Hematopoietic multipotent progenitor cell treated with erythropoietin and hydrocortisone succinate and interleukin-3 and kit ligand, for 4 days (in vitro differentiated cells): Measurements from ENCODE around the gene C10orf143.
A peak's percentile ranks its signal among the peaks of the same experiment; 100 is the strongest.
"Not testable (repeated sequence)": the region's sequence is repeated elsewhere in the genome, so short reads cannot be mapped to it uniquely, and the experiment has no call there.

Experiments
- DNase-seq: peaks from one replicate; pipeline ENCODE4 v3.0.0-alpha.2; 2015

Gene C10orf143

DNA sequence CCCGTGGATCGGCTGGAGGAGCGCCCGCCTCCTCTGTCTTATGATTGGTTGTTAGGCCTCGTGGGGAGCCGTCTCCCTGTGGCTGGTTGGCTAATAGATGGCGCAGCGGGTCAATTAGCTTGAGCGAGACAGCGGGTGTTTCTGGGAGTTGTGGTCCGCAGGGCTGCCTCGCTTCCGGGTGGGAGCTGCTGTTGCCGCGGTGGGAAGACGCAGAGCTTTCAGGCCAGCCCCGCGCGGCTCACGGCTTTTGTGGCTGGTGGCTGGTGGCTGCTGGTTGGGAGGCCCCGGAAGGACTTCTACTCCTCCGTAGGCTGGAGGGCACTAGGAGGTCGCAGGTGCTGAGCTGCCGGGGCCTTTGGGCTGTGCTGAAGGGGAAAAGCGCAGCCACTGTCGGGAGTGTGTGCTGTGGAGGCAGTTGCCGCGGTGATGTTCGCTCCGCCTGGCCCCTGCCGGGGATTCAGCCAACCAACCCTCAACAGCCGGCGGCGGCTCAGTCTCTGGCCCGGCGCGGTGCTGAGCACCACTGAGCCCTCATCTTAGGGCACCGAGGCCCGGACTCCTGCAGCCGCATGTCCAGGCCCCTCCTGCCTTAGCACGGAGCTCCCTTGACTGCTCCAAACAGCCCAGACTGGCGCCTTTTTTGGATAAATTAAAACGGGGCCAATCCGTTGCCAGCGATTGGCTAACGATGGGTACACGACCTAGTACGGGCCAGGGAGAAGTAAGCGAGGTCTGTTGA, 652 bp upstream of the C10orf143 start:
- peak; percentile 99 for DNase-seq

DNA sequence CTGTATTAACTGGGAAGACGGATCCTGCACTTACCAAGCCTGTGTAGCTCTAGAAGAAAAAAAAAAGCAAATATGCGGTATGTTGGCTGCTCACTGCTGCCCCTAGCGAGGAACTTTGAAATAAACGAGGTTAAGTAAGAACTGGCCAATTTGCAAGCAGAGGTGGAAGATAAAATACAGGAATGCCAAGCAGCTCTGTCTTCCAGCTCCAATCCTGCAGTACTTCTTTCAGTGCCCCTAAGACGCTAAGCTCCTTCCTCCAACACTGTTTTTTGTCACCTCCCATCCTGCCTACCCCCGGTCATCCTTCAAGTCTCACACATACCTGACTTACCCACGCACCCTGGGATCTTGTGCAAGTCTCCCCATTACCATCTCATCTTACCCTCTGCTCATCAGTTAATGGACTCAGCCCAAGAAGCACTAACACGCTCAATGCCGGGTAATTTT, 809 bp downstream of the C10orf143 start:
- DNase-seq, result peak; percentile 93

DNA sequence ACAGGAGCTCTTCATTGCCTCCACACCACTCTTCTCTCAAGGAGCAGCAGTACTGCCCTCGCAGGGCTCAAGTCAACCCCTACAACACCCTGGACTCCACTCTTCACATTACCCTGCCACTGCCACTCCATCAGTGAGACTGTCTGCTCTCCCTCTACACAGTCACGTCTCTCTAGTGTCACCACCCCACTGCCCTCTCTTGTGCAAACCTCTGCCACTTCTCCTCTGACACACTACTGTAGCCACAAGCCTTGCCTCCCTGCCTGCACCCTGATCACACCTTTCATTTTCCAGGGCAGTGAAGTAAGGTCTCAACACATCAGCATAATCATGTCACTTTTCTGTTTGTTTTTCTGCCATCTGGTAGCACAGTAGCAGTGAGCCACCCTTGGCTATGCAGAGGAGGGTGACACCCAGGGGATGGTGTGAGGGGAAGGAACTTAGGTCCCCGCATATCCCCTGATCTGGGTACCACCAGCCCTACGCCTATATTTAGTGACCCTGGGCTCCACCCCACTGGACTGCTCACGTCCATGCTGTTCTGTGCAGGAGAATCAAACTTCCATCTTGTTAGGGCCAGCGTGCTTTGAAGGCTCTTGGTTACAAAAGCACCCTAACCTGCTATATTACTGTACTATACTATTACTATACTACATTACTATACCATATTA, 1.6 kb downstream of the C10orf143 start:
- no peak for DNase-seq

DNA sequence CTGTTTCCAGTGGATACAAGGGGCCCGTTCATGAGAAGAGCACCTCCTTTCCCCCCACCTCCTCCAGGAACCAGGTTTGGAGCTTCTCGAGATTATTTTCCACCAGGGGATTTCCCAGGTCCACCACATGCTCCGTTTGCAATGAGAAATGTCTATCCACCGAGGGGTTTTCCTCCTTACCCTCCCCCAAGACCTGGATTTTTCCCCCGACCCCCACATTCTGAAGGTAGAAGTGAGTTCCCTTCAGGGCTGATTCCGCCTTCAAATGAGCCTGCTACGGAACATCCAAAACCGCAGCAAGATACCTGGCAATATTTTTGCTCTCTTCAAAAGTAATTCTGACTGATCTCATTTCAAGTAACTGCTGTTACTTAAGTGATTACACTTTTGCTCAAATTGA, 2.5 kb downstream of the C10orf143 start:
- not testable (repeated sequence) for DNase-seq

DNA sequence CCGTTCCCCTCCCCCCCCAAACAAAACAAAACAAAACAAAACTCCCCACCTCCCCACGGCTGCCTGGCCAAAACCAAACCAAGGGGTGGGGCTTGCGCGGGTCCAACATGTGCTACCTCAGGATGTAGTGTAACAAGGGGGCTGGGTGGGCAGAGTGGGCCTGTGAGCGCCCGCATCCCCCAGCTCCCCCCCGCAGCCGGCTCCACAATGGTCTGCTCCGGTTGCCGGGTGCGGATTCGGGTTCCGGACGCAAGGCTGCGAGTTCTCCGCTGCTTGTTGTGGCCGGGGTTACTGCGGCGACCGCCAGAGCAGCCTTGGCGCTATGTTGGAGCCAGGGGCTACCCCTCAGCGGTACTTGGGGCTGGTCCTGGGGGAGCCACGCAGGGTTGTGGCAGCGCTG, 4.9 kb downstream of the C10orf143 start:
- DNase-seq, result no peak

DNA sequence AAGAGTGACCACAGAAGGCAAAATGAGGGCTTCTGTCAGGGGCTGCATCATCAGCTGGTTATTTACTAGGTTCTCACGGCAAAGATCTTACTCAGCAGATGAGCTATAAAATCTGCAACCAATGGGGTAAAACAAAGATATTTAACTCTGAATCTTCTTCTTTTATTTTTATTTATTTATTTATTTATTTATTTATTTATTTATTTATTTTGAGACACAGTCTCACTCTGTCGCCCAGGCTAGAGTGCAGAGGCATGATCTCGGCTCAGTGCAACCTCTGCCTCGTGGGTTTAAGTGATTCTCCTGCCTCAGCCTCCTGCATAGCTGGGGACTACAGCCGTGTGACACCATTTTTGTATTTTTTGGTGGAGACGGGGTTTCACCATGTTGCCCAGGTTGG, 11.3 kb downstream of the C10orf143 start:
- DNase-seq, result no peak

DNA sequence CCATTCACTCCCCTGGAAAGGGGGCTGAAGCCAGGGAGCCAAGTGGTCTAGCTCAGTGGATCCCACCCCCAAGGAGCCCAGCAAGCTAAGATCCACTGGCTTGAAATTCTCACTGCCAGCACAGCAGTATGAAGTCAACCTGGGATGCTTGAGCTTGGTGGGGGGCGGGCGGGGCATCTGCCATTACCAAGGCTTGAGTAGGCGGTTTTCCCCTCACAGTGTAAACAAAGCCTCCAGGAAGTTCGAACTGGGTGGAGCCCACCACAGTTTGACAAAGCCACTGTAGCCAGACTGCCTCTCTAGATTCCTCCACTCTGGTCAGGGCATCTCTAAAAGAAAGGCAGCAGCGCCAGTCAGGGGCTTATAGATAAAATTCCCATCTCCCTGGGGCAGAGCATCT, 20.1 kb downstream of the C10orf143 start:
- DNase-seq, result peak; percentile 17

DNA sequence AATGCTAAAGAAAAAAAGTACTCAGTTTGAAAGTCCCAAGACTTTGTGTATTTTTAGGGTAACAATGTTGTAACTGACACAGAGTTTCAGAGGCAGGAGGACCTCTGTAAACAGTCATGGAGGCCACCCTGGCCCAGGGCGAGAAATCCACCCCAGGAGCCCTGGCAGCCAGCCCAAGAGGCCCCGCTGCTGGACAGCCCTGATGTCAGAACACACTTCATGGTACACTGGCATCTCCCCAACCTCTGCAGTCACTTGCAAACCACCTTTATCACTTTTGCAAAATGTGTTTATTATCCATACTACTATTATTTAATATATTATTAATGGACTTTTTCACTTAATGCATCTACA, 30.2 kb downstream of the C10orf143 start:
- DNase-seq, result no peak

DNA sequence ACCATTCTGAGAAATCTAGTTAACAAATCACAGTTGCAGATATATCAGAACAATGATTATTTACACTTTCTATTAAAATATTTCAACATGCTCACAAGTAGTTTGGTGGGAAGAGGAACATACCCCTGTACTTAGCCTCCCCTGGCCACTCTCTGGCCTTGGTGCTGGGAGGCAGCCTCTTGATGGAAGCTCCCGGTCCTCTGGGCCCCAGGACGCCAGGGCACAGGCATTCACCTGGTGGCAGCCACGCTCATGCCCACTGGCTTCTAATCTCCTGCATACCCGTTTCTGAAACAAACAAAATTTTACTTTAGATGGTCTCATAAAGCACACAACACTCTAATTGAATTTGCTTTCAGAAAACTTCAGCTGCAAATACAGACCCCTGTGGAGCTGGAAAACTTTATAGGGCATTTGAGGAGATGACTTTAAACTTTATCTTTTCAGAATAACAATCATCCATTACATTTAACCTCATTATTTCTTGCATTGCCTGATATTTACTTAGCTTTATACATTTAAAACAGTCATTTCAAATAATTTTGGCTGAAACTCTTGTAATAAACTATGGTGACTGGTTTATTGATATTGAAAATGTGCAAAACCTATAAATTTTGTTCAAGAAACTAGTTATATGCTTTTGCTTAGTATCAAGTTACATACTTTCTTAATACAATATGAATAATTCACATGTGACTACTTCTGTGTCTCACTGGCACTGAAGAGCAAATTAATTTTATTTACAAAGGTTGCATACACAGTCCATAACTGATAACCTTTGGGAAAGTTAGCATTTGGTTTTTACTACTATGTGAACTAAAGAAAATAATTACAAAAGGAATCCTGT, 30.8 kb downstream of the C10orf143 start:
- DNase-seq, result no peak

DNA sequence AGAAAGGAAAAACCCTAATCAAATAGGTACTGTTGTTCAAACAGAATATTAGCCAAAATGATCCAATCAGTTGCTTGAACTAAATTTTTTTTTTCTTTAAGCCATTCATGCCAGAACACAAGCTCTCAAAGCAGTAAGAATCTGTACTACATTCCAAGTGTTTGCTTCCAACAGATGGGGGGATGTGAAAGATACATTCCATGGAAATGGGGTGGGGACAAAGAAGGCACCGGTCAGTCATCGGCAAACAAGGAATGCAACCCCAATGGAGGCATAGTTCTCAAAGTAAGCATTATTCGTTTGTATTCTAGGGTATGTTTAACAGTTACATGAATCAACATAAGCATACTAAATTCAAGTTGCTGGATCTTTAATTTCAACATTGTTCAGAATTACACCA, 32.5 kb downstream of the C10orf143 start:
- DNase-seq, result no peak

DNA sequence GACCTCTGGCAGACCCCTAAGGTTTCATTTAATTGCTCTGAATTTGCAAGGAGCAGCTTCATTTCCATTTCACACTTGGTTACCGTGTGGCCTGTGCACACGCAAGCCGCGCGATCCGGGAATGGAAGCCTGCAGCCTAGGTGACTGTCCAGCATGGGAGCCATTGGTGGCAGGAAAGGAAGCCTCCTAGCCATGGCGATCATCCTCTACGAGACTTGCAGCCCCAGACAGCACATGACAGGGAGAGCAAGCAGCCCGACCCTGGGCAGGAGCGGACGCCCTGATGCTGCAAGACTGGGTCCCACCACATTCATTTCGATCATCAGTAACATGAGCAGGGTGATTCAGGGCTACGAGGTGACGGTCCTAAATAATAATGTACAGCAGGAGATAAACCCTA, 33.9 kb downstream of the C10orf143 start:
- DNase-seq, result no peak

DNA sequence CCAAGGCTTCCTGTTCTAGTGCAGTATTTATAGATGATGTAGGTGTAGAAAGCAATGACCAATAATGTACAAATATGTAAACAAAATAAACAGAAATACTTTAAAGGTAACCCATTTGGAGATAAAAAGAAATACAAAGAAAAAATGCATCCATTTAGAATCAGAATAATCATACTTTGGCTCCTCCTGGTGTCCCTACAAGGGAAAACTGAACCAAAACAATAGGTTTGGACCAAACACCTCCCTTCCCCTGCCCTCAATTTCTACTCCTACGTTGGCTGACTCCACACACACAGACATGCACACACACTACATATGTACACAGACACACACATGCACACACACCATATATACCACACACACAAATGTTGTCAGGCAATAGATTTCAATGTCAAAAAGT, 36.0 kb downstream of the C10orf143 start:
- no peak for DNase-seq

DNA sequence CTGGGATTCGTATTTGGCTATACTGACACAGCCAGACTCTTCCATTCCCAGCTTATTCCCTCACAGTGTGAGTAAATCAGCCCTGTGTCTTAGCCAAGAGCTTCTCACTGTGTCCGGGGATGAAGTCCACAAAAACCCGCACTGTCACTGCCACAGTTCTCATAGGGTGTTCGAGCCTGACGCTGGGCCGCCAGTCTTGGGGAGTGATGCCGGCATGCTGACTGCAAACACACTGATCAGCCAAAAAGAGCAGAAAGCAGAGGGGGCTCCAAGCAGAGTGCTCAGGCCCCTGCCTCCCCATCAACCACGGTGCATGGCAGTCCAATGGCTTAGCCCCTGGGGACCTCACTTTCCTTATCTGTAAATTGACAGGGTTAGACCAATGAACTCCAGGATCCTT, 36.7 kb downstream of the C10orf143 start:
- no peak for DNase-seq

DNA sequence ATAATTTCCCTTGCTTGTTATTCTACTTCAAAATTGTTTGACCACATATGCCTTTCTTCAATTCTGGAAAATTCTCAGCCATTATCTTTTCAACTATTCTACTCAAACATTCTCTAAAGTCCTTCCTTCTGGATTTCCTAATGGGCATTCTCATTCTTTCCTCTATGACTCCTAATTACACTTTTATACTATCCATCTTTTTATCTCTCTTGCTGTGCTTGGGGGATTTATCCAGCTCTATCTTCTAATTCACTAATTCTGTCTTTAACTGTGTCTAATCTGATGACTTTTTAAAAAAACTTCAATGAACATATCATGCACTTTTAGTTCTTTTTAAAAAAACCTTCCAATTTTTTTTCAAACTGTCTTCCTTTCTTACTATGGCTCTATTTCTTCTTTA, 38.4 kb downstream of the C10orf143 start:
- no peak for DNase-seq

DNA sequence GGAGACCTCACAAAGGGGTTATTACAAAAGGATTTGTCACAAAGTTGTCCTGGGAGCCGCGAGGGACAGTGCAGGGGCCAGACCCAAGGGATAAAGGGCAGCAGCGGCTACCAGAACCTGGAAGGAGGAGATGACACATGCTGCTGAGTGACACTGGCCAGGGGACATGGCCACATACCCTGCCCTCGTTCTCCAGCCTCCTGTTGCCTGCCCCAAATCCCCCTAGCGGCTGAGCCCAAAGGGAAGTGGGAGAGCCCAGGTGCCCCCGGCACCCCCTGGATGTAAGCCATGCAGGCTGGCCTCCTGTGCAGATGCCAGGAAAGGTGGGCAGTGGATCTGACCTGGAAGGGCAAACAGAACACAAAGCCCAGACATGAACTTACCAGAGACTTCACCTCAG, 42.7 kb downstream of the C10orf143 start:
- DNase-seq, result no peak

DNA sequence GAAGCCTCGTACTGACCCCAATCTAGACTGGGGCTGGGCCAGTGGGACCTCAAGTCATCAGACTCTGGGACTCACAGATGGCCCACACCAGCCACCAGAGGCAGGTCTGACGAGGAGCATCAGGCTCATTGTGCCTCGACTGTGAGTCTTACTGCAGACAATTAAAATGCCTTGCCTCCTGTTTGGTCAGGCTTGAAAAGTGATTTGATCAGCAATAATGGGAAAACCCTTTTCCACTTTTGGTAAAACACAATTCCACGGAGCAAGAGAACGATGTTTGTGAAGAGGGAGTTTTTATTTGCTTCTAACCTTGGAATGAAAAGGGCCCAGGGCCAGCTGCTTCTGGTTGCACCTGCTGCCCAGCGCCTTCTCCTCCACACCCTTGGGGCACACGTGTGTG, 43.9 kb downstream of the C10orf143 start:
- no peak for DNase-seq

DNA sequence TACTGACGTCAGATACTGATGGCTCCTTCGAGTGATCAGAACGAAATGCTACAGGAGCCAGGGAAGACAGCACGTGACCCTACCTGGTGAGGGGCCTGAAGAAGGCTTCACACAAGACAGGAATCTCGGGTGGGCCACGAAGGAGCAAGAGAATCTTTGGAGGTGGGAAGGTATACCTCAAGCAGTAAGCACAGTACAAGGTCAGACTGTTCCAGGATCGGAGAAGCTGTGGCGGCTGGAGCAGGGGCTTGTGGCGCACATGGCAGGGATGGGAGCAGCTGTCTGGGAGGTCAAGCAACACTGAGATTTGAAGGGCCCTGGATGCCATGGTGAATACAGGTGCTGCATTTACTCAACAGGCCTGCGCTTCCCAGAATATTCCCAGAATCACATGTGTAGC, 45.4 kb downstream of the C10orf143 start:
- no peak for DNase-seq

DNA sequence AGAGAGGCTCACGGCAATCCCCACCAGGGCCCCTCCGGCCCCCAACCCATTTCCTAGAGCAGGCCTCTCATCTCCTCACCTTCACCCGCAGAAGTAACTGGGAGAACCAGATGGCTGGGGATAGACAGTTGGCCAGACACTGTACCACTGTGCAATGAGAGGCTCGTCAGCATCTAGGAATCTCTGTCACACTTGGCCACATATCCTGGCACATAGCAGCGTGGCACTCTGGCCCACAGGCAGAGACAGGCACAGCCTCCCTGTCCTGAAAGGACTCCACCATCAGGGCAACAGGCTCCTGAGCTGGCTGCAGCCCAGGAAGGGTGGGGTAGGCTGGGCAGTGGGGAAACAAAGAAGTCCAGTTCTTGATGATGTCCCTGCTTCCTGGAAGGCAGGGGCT, 45.8 kb downstream of the C10orf143 start:
- DNase-seq, result no peak

DNA sequence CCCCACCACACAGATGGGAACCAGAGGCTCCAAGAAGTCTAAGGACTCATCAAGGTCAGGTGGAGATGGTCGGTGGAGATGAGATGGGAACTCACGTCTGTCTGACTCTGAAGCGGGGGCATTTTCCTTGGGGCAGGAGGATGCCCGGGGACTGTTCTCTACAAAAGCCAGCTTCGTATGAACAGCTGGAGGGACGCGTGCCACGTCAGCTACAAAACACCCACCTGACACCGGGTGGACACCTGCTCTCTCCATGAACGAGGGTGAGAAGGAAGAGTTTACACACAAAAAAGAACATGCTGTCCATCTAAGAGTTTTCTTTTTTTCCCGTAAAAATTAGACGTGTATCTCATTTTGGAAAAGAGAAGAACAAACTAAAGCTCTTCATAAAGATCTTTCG, 47.7 kb downstream of the C10orf143 start:
- DNase-seq, result no peak

DNA sequence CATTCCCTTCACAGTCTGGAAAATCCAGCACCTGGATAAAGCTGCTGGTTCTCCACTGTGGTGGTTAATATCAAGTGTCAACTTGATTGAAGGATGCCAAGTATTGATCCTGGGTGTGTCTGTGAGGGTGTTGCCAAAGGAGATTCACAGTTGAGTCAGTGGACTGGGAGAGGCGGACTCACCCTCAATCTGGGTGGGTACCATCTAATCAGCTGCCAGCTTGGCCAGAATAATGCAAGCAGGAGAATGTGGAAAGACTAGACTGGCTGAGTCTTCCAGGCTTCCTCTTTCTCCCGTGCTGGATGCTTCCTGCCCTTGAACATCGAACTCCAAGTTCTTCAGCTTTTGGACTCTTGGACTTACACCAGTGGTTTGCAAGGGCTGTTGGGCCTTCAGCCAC, 48.4 kb downstream of the C10orf143 start:
- no peak for DNase-seq

DNA sequence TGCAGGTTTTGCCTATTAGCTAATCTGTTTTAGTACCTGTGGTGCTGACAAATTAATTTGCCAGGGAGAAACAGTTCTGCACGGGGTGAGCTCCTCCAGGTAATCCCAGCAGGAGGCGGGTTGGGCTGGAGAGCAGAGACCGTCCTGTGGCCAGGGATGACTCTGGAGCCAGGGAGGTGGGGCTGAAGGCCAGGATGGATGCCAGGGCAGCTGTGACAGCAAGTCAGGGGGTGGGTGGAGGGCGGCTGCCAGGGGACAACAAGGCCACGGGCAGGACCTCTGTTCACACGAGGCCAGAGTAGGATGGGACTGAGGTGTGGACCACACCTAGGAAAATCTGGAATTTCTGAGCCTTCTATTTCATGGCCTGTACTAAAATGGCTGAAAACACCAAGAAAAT, 48.9 kb downstream of the C10orf143 start:
- no peak for DNase-seq

DNA sequence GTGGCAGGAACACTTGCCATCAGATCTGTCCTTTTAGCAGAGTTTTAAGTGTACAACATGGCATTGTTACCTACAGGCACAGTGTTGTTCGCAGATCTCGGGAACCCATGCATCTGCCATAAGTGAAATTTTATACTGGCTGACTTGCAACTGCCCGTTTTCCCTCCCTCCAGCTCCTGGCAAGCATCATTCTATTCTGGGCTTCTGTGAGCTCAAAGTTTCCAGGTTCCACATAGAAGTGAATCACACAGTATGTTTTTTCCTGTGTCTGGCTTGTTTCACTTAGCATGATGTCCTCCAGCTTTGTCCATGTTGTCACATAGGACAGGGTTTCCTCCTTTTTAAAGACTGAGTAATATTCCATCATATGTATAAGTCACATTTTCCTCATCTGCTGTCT, 56.6 kb downstream of the C10orf143 start:
- DNase-seq, result no peak

DNA sequence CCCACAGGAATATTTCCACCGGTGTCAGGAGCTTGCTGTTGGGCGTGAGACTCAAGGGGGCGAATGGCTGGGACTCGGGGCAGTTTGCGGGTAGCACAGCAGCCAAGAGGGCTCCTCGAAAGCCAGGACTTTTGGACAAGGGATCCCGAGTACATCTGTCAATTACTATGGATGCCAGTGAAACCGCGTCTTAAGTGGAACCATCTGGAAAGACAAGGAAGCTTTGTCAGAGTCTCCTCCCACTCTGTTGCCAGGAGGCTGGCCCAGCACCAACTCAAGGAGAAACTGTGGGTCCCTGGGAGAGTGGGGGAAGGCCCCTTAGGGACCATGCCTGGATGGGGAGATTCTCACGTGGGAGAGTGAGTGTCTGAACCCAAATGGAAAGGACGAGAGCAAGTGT, 57.1 kb downstream of the C10orf143 start:
- DNase-seq, result no peak

DNA sequence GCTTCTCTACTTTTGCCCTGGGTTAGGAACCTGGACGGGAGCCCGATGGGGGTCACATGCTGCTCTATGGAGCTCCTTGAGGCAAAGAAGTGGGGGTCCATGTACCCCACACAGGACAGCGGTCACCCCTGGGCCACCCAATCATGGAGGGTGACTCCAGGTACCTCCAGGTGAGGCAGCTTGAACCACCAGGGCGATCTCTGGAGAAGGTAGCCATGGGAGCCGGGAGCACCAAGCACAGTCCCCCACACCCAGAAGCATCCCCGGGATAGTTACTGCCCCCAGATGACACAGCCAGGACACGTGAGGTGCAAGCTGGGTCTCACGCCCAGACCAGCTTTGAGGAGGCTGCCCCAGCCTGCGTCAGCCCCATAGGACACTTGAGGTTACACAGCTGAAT, 58.4 kb downstream of the C10orf143 start:
- DNase-seq, result no peak
